Esophagus muscularis mucosa (tissue), 4 donors: ENCODE measurements around the gene S1PR4. TPM values are rescaled to one million over a fixed set of nuclear protein-coding genes. Genes with fewer than 3 reads are reported as not detected.
"Not testable (repeated sequence)": the region's sequence is repeated elsewhere in the genome, so short reads cannot be mapped to it uniquely, and the experiment has no call there.

Experiments used
- DNase-seq: peaks from one replicate; pipeline ENCODE4 v3.0.0-alpha.2; 2017; ENCODE audit errors: extremely low spot score
- H3K27ac ChIP-seq, 4 donors: fragments of 200-600 bp; sonication (generic); replicated peaks in 1 of 4; 1 replicate in 3 of 4; 2 replicates in 1 of 4; pipeline ENCODE4 v1.5.1; 2016 to 2019; ENCODE audit warnings: mild to moderate bottlenecking in 1 of 4
- H3K27me3 ChIP-seq, 4 donors: fragments of 200-600 bp; sonication (generic); one replicate each; pipeline versions ENCODE4 v1.5.1 to v1.6.0; 2016 to 2019
- H3K36me3 ChIP-seq, 4 donors: fragments of 200-600 bp; sonication (generic); one replicate each; pipeline ENCODE4 v1.5.1; 2016 to 2019
- H3K4me1 ChIP-seq, 4 donors: fragments of 200-600 bp; sonication (generic); one replicate each; pipeline ENCODE4 v1.5.1; 2016 to 2019
- H3K4me3 ChIP-seq, 4 donors: fragments of 200-600 bp; sonication (generic); 1 replicate in 2 of 4; 2 replicates in 2 of 4; pipeline ENCODE4 v1.5.1; 2016 to 2019; ENCODE audit warnings: mild to moderate bottlenecking in 4 of 4, moderate library complexity in 1 of 4
- H3K9me3 ChIP-seq, 4 donors: fragments of 200-600 bp; sonication (generic); 1 replicate in 3 of 4; 2 replicates in 1 of 4; pipeline ENCODE4 v1.5.1; 2016 to 2019
- EP300 ChIP-seq: sonication (generic); formaldehyde crosslinking; IDR thresholded peaks from one replicate; pipeline ENCODE4 v1.6.1; 2017; ENCODE audit warnings: antibody characterized with exemption
- POLR2A ChIP-seq: fragments of 450-650 bp; IDR thresholded peaks from one replicate; pipeline ENCODE4 v1.6.1; 2017; ENCODE audit warnings: antibody characterized with exemption, moderate library complexity, mild to moderate bottlenecking, low read depth
- POLR2AphosphoS5 ChIP-seq, 2 donors: sonication (generic); formaldehyde crosslinking; IDR thresholded peaks; one replicate each; pipeline ENCODE4 v1.6.1; 2017; ENCODE audit warnings: antibody characterized with exemption in 2 of 2
- WGBS: methylation state at CpG from one replicate; pipeline ENCODE4 v1.1.5; 2018; 5-methylcytosine and 5-hydroxymethylcytosine counted together
- intact Hi-C: fragments of 100-400 bp; cut with DNase I; formaldehyde crosslinking; loops from one replicate; pipeline ENCODE4 v1.15.1; 2023
- total RNA-seq, 4 donors: library from RNA; depleted of rRNA; stranded (reverse); fragments of >200 nt; gene quantifications; one replicate each; pipeline versions ENCODE4 v1.1.0 to v1.2.1, GENCODE V29; 2016
- TF ChIP-seq, protein P1 (sequence below), 3 experiments: fragments of 200-600 bp in 2 of 3; fragments of 450-650 bp in 1 of 3; sonication (generic) in 2 of 3; IDR thresholded peaks; one replicate each; pipeline ENCODE4 v1.5.1; 2017 to 2019; ENCODE audit warnings: antibody characterized with exemption in 3 of 3, mild to moderate bottlenecking in 2 of 3, moderate library complexity in 1 of 3

S1PR4 gene
- total RNA-seq, 4 donors from 2014 or later: 0.42 to 5.5 (median 2.4) TPM

- no peak for TF ChIP-seq EP300
- no peak for TF ChIP-seq POLR2AphosphoS5 (IDR thresholded peaks at IDR 0.05)
- no peak for TF ChIP-seq POLR2A
- TF ChIP-seq, protein P1, sequence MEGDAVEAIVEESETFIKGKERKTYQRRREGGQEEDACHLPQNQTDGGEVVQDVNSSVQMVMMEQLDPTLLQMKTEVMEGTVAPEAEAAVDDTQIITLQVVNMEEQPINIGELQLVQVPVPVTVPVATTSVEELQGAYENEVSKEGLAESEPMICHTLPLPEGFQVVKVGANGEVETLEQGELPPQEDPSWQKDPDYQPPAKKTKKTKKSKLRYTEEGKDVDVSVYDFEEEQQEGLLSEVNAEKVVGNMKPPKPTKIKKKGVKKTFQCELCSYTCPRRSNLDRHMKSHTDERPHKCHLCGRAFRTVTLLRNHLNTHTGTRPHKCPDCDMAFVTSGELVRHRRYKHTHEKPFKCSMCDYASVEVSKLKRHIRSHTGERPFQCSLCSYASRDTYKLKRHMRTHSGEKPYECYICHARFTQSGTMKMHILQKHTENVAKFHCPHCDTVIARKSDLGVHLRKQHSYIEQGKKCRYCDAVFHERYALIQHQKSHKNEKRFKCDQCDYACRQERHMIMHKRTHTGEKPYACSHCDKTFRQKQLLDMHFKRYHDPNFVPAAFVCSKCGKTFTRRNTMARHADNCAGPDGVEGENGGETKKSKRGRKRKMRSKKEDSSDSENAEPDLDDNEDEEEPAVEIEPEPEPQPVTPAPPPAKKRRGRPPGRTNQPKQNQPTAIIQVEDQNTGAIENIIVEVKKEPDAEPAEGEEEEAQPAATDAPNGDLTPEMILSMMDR (IDR thresholded peaks at IDR 0.05): no peak
- DNase-seq: no peak
- Histone ChIP-seq H3K9me3 (no peaks in the 10 kb centered on the region), H3K27me3 (no peaks in the 10 kb centered on the region), H3K4me1 (no peaks in the 10 kb centered on the region), H3K4me3 (no peak overlapping the region), H3K27ac (no peak overlapping the region), H3K36me3 (peaks cover 15 to 35% (median 28%) of the 10 kb centered on the region in 4 donors)
- intact Hi-C loops: no loop called here
- WGBS: 58% methylated on average over 8 of the region's 12 CpGs
Observed at GRCh38 chr19:3211191-3211590, 32.6 kb downstream of the S1PR4 start.

DNA sequence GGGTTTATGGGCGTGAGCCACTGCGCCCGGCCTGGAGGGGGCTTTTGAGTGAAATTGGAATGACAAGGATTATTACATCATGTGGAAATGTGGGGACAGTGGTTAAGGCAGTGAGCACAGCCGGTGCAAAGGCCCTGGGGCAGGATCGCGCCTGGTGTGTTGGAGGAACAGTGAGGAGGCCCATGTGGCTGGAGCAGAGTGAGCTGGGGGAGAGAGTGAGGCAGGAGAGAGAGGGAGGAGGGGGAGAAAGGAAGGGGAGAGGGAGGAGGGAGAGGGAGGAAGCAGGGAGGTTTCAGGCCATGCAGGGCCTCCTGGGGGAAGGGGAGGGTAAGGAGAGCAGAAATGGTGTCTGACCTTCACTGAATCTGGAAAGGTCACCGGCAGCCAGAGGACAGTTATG is 34.6 kb downstream of the S1PR4 start:
- Histone ChIP-seq H3K4me3 (no peak overlapping the region), H3K27me3 (no peaks in the 10 kb centered on the region), H3K9me3 (no peaks in the 10 kb centered on the region), H3K27ac (no peak overlapping the region), H3K36me3 (peaks cover 0 to 15% (median 8%) of the 10 kb centered on the region in 4 donors), H3K4me1 (no peaks in the 10 kb centered on the region)
- TF ChIP-seq POLR2AphosphoS5 (IDR thresholded peaks at IDR 0.05) (no peak), POLR2A (no peak)
- TF ChIP-seq, protein P1 (IDR thresholded peaks at IDR 0.05): no peak
- 96% methylated on average over 7 of the region's 7 CpGs for WGBS
- intact Hi-C loops: no loop called here
- DNase-seq: no peak

- intact Hi-C loops: no loop called here
- H3K27ac ChIP-seq: no peak overlapping the region
- TF ChIP-seq EP300 (no peak), POLR2A (no peak), POLR2AphosphoS5 (IDR thresholded peaks at IDR 0.05) (no peak)
- TF ChIP-seq, protein P1 (IDR thresholded peaks at IDR 0.05): no peak
- DNase-seq: no peak
- H3K4me3 ChIP-seq: no peak overlapping the region
- peaks cover 0 to 14% (median 0%) of the 10 kb centered on the region in 4 donors for H3K27me3 ChIP-seq
- no peaks in the 10 kb centered on the region for H3K9me3 ChIP-seq
- no peaks in the 10 kb centered on the region for H3K36me3 ChIP-seq
- 95% methylated on average over 5 of the region's 5 CpGs for WGBS
- H3K4me1 ChIP-seq: no peaks in the 10 kb centered on the region
Observed at GRCh38 chr19:3216874-3217273, 38.3 kb downstream of the S1PR4 start.

GRCh38 chr19:3220576-3220975 is 42.0 kb downstream of the S1PR4 start:
- Histone ChIP-seq H3K27me3 (peaks cover 0 to 49% (median 12%) of the 10 kb centered on the region in 4 donors), H3K9me3 (no peaks in the 10 kb centered on the region), H3K4me1 (peaks cover 0 to 15% (median 11%) of the 10 kb centered on the region in 4 donors), H3K4me3 (no peak overlapping the region), H3K27ac (no peak overlapping the region), H3K36me3 (no peaks in the 10 kb centered on the region)
- intact Hi-C loops: no loop called here
- TF ChIP-seq, protein P1 (IDR thresholded peaks at IDR 0.05): no peak
- no peak for TF ChIP-seq POLR2AphosphoS5 (IDR thresholded peaks at IDR 0.05)
- TF ChIP-seq EP300: no peak
- no peak for TF ChIP-seq POLR2A
- WGBS: 69% methylated on average over 12 of the region's 12 CpGs
- no peak for DNase-seq

GRCh38 chr19:3221576-3221975 is 43.0 kb downstream of the S1PR4 start:
- peaks cover 0 to 59% (median 16%) of the 10 kb centered on the region in 4 donors for H3K27me3 ChIP-seq
- intact Hi-C loops: not testable (repeated sequence)

More at GRCh38 chr19:3221576-3221975, 43.0 kb downstream of the S1PR4 start:
- H3K27ac ChIP-seq, DNase-seq, H3K36me3 ChIP-seq, H3K4me3 ChIP-seq, H3K9me3 ChIP-seq: not testable (repeated sequence)
- H3K4me1 ChIP-seq: peaks cover 0 to 16% (median 11%) of the 10 kb centered on the region in 4 donors
- WGBS: 72% methylated on average over 5 of the region's 5 CpGs
